Parathyroid adenoma (tissue), 2 donors: ENCODE results near the gene PRKCSH.

ENCODE experiments used
- H2AFZ ChIP-seq: fragments of 300-600 bp; sonication (generic); one replicate; pipeline ENCODE4 v1.7.0; 2017; ENCODE audit warnings: antibody characterized with exemption, mild to moderate bottlenecking
- H3K27ac ChIP-seq: fragments of 300-600 bp; sonication (generic); one replicate; pipeline ENCODE4 v1.7.0; 2017
- H3K27me3 ChIP-seq: fragments of 300-600 bp; sonication (generic); one replicate; pipeline ENCODE4 v1.7.0; 2017; ENCODE audit warnings: low read length; ENCODE audit not compliant: control insufficient read depth, insufficient read depth
- H3K36me3 ChIP-seq: fragments of 300-600 bp; sonication (generic); one replicate; pipeline ENCODE4 v1.7.0; 2017; ENCODE audit warnings: low read length; ENCODE audit not compliant: control insufficient read depth, insufficient read depth
- H3K4me1 ChIP-seq: fragments of 300-600 bp; sonication (generic); one replicate; pipeline ENCODE4 v1.7.0; 2017; ENCODE audit warnings: control low read depth
- H3K4me2 ChIP-seq: fragments of 300-600 bp; sonication (generic); one replicate; pipeline ENCODE4 v1.7.0; 2017; ENCODE audit warnings: low read length
- H3K4me3 ChIP-seq: fragments of 300-600 bp; sonication (generic); one replicate; pipeline ENCODE4 v1.7.0; 2017; ENCODE audit warnings: low read depth, low read length
- H3K79me2 ChIP-seq: fragments of 300-600 bp; sonication (generic); one replicate; pipeline ENCODE4 v1.7.0; 2017; ENCODE audit warnings: control low read depth
- H3K9ac ChIP-seq: fragments of 300-600 bp; sonication (generic); one replicate; pipeline ENCODE4 v1.7.0; 2017; ENCODE audit warnings: mild to moderate bottlenecking
- H3K9me3 ChIP-seq: fragments of 300-600 bp; sonication (generic); one replicate; pipeline ENCODE4 v1.7.0; 2017; ENCODE audit warnings: low read length; ENCODE audit not compliant: control insufficient read depth
- CTCF ChIP-seq: fragments of 300-600 bp; sonication (generic); IDR thresholded peaks from one replicate; pipeline ENCODE4 v1.7.0; 2017; ENCODE audit warnings: antibody characterized with exemption, mild to moderate bottlenecking
- donor health status: primary hyperparathyroidism.

The PRKCSH gene

DNA sequence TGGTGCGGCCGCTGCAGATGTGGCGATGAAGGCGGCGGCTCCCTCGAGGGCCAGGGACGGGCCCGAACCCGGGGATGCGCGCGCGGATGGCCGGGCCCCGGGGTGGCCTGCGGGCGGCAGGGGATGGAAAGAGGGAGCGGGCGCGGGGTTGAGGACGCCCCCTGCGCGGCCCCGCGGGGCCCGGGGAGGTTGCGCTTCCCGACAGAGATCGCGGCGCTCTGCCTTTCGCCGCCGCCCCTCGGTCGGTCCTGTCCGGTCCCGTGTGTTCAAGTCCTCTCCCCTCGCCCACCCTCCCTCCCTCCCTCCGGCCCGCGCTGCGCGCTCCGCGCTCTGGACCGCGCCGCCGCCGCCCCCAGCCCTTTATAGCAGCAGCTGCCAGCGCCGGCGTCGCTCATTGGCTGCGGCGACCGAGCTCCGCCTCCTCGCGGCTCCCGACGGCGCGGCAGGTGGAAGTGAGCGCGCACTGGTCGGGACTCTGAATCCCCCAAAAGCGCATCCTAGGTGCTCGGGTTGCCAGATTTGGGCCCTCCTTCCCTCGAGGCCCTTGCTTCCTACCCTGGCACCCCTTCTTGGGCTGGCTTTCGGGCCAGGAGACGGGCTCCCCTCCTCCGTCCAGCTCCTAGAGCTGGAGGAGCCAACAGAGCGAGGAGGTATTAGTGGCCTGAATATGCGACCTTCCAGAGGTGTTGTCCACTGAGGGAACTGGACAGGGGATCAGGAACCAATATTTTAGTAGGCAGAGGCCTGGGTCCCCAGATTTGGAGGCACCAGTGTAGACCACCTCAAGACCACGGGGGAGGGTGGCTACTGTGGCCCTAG, 45.5 kb downstream of the PRKCSH start, which contains the start of gene ELAVL3:
Gene ELAVL3, minus strand, starts transcription at position 332 of the 819 bp plus-strand sequence. CDS start 438 bp downstream, outside the sequence.
- no peak within 1 kb of the TSS for H3K4me3 ChIP-seq
- H3K4me2 ChIP-seq: no peak within 1 kb of the TSS
- no peaks in the 10 kb centered on the region for H3K79me2 ChIP-seq
- TF ChIP-seq CTCF: no peak
- H3K9ac ChIP-seq: no peak within 1 kb of the TSS
- H3K36me3 ChIP-seq: no peaks in the 10 kb centered on the region
- no peaks in the 10 kb centered on the region for H3K9me3 ChIP-seq
- no peaks in the 10 kb centered on the region for H3K27me3 ChIP-seq
- H3K4me1 ChIP-seq: peaks cover 3% of the 10 kb centered on the region
- peak within 1 kb of the TSS; percentile 42 for H2AFZ ChIP-seq
- H3K27ac ChIP-seq: no peak within 1 kb of the TSS

GRCh38 chr19:11481534-11482383, 46.3 kb downstream of the PRKCSH start:
- H3K4me3 ChIP-seq: peak overlapping the region; percentile 44
- peak overlapping the region; percentile 40 for H2AFZ ChIP-seq
- H3K27ac ChIP-seq: no peak overlapping the region
- H3K79me2 ChIP-seq: no peaks in the 10 kb centered on the region
- no peaks in the 10 kb centered on the region for H3K36me3 ChIP-seq
- no peak overlapping the region for H3K9ac ChIP-seq
- H3K27me3 ChIP-seq: no peaks in the 10 kb centered on the region
- TF ChIP-seq CTCF: no peak
- H3K4me2 ChIP-seq: peak overlapping the region; percentile 48
- peaks cover 3% of the 10 kb centered on the region for H3K4me1 ChIP-seq
- no peaks in the 10 kb centered on the region for H3K9me3 ChIP-seq

- peak overlapping the region; percentile 40 for H2AFZ ChIP-seq
- H3K27me3 ChIP-seq: no peaks in the 10 kb centered on the region
- peak overlapping the region; percentile 48 for H3K4me2 ChIP-seq
- no peak overlapping the region for H3K9ac ChIP-seq
- peak overlapping the region; percentile 44 for H3K4me3 ChIP-seq
- H3K27ac ChIP-seq: no peak overlapping the region
- no peaks in the 10 kb centered on the region for H3K79me2 ChIP-seq
- peaks cover 3% of the 10 kb centered on the region for H3K4me1 ChIP-seq
- no peaks in the 10 kb centered on the region for H3K9me3 ChIP-seq
- TF ChIP-seq CTCF: peak; percentile 96
- no peaks in the 10 kb centered on the region for H3K36me3 ChIP-seq
These were observed 47.1 kb downstream of the PRKCSH start for GRCh38 chr19:11482384-11483050.

GRCh38 chr19:11483366-11484111, 48.1 kb downstream of the PRKCSH start:
- H3K4me1 ChIP-seq: peaks cover 3% of the 10 kb centered on the region
- H2AFZ ChIP-seq: no peak overlapping the region
- no peaks in the 10 kb centered on the region for H3K27me3 ChIP-seq
- H3K79me2 ChIP-seq: no peaks in the 10 kb centered on the region
- no peak overlapping the region for H3K4me2 ChIP-seq
- TF ChIP-seq CTCF: no peak
- no peaks in the 10 kb centered on the region for H3K9me3 ChIP-seq
- no peak overlapping the region for H3K4me3 ChIP-seq
- no peak overlapping the region for H3K27ac ChIP-seq
- H3K9ac ChIP-seq: no peak overlapping the region
- H3K36me3 ChIP-seq: no peaks in the 10 kb centered on the region
